ENCODE data around the gene SLC8A2.

Gene SLC8A2

GRCh38 chr19:47458672-47459071 is 13.0 kb downstream of the SLC8A2 start:
- H3K9me2 ChIP-seq (ENCODE audit: low read depth, low read length): no peaks in the 10 kb centered on the region
- peaks cover 4% of the 10 kb centered on the region; the same call in 1 of the 2 replicates for H3K9me3 ChIP-seq (ENCODE audit: low read length)
- no peaks in the 10 kb centered on the region for H3K4me1 ChIP-seq (ENCODE audit: insufficient read depth, low read length, severe bottlenecking)
- H3K36me3 ChIP-seq (ENCODE audit: insufficient read depth, low read length): no peaks in the 10 kb centered on the region
- H4K20me1 ChIP-seq (ENCODE audit: insufficient read depth, low read length): no peaks in the 10 kb centered on the region
- H3K27ac ChIP-seq (ENCODE audit: low read depth, low read length, poor library complexity, severe bottlenecking): no peak overlapping the region
- TF ChIP-seq CTCF (IDR thresholded peaks at IDR 0.05; ENCODE audit: low read length) (no peak), EZH2 (IDR thresholded peaks at IDR 0.05; ENCODE audit: borderline replicate concordance, low read length) (no peak)
- no peak overlapping the region for H3K4me3 ChIP-seq (ENCODE audit: low read depth, low read length, poor library complexity, severe bottlenecking)
- H3K9ac ChIP-seq (ENCODE audit: low read length): no peak overlapping the region
- no peak overlapping the region for H2AFZ ChIP-seq (ENCODE audit: low read length)
- no peaks in the 10 kb centered on the region for H3F3A ChIP-seq (ENCODE audit: insufficient read depth, low read length)
- peaks cover 14% of the 10 kb centered on the region; the same call in 1 of the 2 replicates for H3K27me3 ChIP-seq (ENCODE audit: insufficient read depth, low read length)
- H3K4me2 ChIP-seq (ENCODE audit: low read length): no peak overlapping the region
- no peaks in the 10 kb centered on the region for H3K79me2 ChIP-seq (ENCODE audit: insufficient read depth, low read length)

GRCh38 chr19:47456721-47457474 is 14.8 kb downstream of the SLC8A2 start:
- H3K4me1 ChIP-seq (ENCODE audit: insufficient read depth, low read length, severe bottlenecking): no peaks in the 10 kb centered on the region
- no peaks in the 10 kb centered on the region for H3K9me2 ChIP-seq (ENCODE audit: low read depth, low read length)
- no peak overlapping the region for H3K9ac ChIP-seq (ENCODE audit: low read length)
- no peaks in the 10 kb centered on the region for H4K20me1 ChIP-seq (ENCODE audit: insufficient read depth, low read length)
- H3K79me2 ChIP-seq (ENCODE audit: insufficient read depth, low read length): no peaks in the 10 kb centered on the region
- no peak overlapping the region for H3K27ac ChIP-seq (ENCODE audit: low read depth, low read length, poor library complexity, severe bottlenecking)
- H3K4me3 ChIP-seq (ENCODE audit: low read depth, low read length, poor library complexity, severe bottlenecking): no peak overlapping the region
- peaks cover 4% of the 10 kb centered on the region; the same call in 1 of the 2 replicates for H3K9me3 ChIP-seq (ENCODE audit: low read length)
- TF ChIP-seq CTCF (IDR thresholded peaks at IDR 0.05; ENCODE audit: low read length) (no peak), EZH2 (IDR thresholded peaks at IDR 0.05; ENCODE audit: borderline replicate concordance, low read length) (no peak)
- no peak overlapping the region for H2AFZ ChIP-seq (ENCODE audit: low read length)
- H3K36me3 ChIP-seq (ENCODE audit: insufficient read depth, low read length): no peaks in the 10 kb centered on the region
- H3K27me3 ChIP-seq (ENCODE audit: insufficient read depth, low read length): peaks cover 14% of the 10 kb centered on the region; the same call in 1 of the 2 replicates
- H3F3A ChIP-seq (ENCODE audit: insufficient read depth, low read length): no peaks in the 10 kb centered on the region
- H3K4me2 ChIP-seq (ENCODE audit: low read length): no peak overlapping the region

GRCh38 chr19:47450478-47450877 is 21.2 kb downstream of the SLC8A2 start:
- Histone ChIP-seq H3K4me3 (ENCODE audit: low read depth, low read length, poor library complexity, severe bottlenecking) (no peak overlapping the region), H3K9me3 (ENCODE audit: low read length) (0 out of 2 replicates have a peak, but pooled peaks cover 3% of the 10 kb centered on the region), H3F3A (ENCODE audit: insufficient read depth, low read length) (no peaks in the 10 kb centered on the region), H3K4me2 (ENCODE audit: low read length) (no peak overlapping the region), H3K36me3 (ENCODE audit: insufficient read depth, low read length) (no peaks in the 10 kb centered on the region), H3K27ac (ENCODE audit: low read depth, low read length, poor library complexity, severe bottlenecking) (no peak overlapping the region), H3K9me2 (ENCODE audit: low read depth, low read length) (no peaks in the 10 kb centered on the region), H3K79me2 (ENCODE audit: insufficient read depth, low read length) (no peaks in the 10 kb centered on the region), H4K20me1 (ENCODE audit: insufficient read depth, low read length) (no peaks in the 10 kb centered on the region), H2AFZ (ENCODE audit: low read length) (no peak overlapping the region), H3K27me3 (ENCODE audit: insufficient read depth, low read length) (peaks cover 3% of the 10 kb centered on the region; the same call in 1 of the 2 replicates), H3K9ac (ENCODE audit: low read length) (no peak overlapping the region), H3K4me1 (ENCODE audit: insufficient read depth, low read length, severe bottlenecking) (peaks cover 4% of the 10 kb centered on the region)
- TF ChIP-seq EZH2 (IDR thresholded peaks at IDR 0.05; ENCODE audit: borderline replicate concordance, low read length) (no peak), CTCF (IDR thresholded peaks at IDR 0.05; ENCODE audit: low read length) (no peak)
